GM23338 (cell line): Measurements from ENCODE around the gene TMUB2. TPM values are rescaled to one million over a fixed set of nuclear protein-coding genes. Genes with fewer than 3 reads are reported as not detected.

ENCODE experiments used
- ATAC-seq: fragments of 200-7000 bp; cut with Tn5 transposase; 3 replicates; pipeline ENCODE4 v1.9.1; 2020
- DNase-seq: peaks from one replicate; pipeline ENCODE4 v3.0.0-alpha.2; 2015; ENCODE audit warnings: low spot score
- H2AFZ ChIP-seq: fragments of 200-600 bp; sonication (generic); 2 replicates; pipeline ENCODE4 v1.8.0; 2016; ENCODE audit warnings: antibody characterized with exemption, mild to moderate bottlenecking, moderate library complexity
- H3F3A ChIP-seq: fragments of 200-600 bp; sonication (generic); replicated peaks from 2 replicates; pipeline ENCODE4 v1.8.0; 2017; ENCODE audit warnings: antibody characterized with exemption, mixed run types, low read depth
- H3K27ac ChIP-seq: fragments of 200-600 bp; sonication (generic); 2 replicates; pipeline ENCODE4 v1.6.1; 2016; ENCODE audit warnings: low read depth
- H3K27me3 ChIP-seq: fragments of 200-600 bp; sonication (generic); 2 replicates; pipeline ENCODE4 v1.8.0; 2016; ENCODE audit warnings: mild to moderate bottlenecking, mixed run types, moderate library complexity; ENCODE audit not compliant: insufficient read depth
- H3K36me3 ChIP-seq: fragments of 200-600 bp; sonication (generic); 2 replicates; pipeline ENCODE4 v1.8.0; 2016; ENCODE audit warnings: mild to moderate bottlenecking; ENCODE audit not compliant: insufficient read depth
- H3K4me1 ChIP-seq: fragments of 200-600 bp; sonication (generic); 2 replicates; pipeline ENCODE4 v1.8.0; 2016; ENCODE audit warnings: mild to moderate bottlenecking, moderate library complexity; ENCODE audit not compliant: insufficient read depth
- H3K4me2 ChIP-seq: fragments of 200-600 bp; sonication (generic); 2 replicates; pipeline ENCODE4 v1.7.1; 2017; ENCODE audit warnings: mixed run types
- H3K4me3 ChIP-seq: fragments of 200-600 bp; sonication (generic); 2 replicates; pipeline ENCODE4 v1.6.1; 2016; ENCODE audit warnings: mixed run types
- H3K79me2 ChIP-seq: fragments of 200-600 bp; sonication (generic); replicated peaks from 2 replicates; pipeline ENCODE4 v1.8.0; 2017; ENCODE audit warnings: mild to moderate bottlenecking; ENCODE audit not compliant: insufficient read depth
- H3K9me2 ChIP-seq: fragments of 200-600 bp; sonication (generic); 2 replicates; pipeline ENCODE4 v1.8.0; 2017; ENCODE audit not compliant: insufficient read depth
- H4K20me1 ChIP-seq: fragments of 200-600 bp; sonication (generic); replicated peaks from 2 replicates; pipeline ENCODE4 v1.8.0; 2017; ENCODE audit warnings: mild to moderate bottlenecking; ENCODE audit not compliant: insufficient read depth
- H3K27ac Mint-ChIP-seq: 2 replicates; pipeline ENCODE4 v1.8.0; 2020; ENCODE audit warnings: inconsistent platforms, mild to moderate bottlenecking, moderate library complexity, mixed read lengths
- H3K27me3 Mint-ChIP-seq: 3 replicates; pipeline ENCODE4 v1.8.0; 2022; ENCODE audit warnings: low read depth, mild to moderate bottlenecking, moderate library complexity, mixed read lengths, inconsistent platforms; ENCODE audit not compliant: insufficient read depth, poor library complexity
- H3K36me3 Mint-ChIP-seq: 3 replicates; pipeline ENCODE4 v1.8.0; 2021; ENCODE audit warnings: low read depth, mild to moderate bottlenecking, inconsistent platforms, moderate library complexity, mixed read lengths
- H3K4me1 Mint-ChIP-seq: 3 replicates; pipeline ENCODE4 v1.8.0; 2020; ENCODE audit warnings: mild to moderate bottlenecking, inconsistent platforms, mixed read lengths
- H3K4me3 Mint-ChIP-seq: 3 replicates; pipeline ENCODE4 v1.8.0; 2021; ENCODE audit warnings: moderate library complexity, mild to moderate bottlenecking, inconsistent platforms, mixed read lengths
- H3K9me3 Mint-ChIP-seq: 3 replicates; pipeline ENCODE4 v1.8.0; 2020; ENCODE audit warnings: moderate library complexity, mild to moderate bottlenecking, inconsistent platforms, mixed read lengths
- CREB1 ChIP-seq: fragments of 250-450 bp; sonication (Bioruptor Pico); IDR thresholded peaks from 2 replicates; pipeline ENCODE4 v1.5.0; 2020; ENCODE audit warnings: low read depth, mild to moderate bottlenecking, moderate library complexity
- CTCF ChIP-seq, 2 experiments: fragments of 200-600 bp in 1 of 2; sonication (generic) in 1 of 2; conservative IDR thresholded peaks; 2 replicates each; pipeline versions ENCODE4 v1.5.1 to v1.6.1; 2016 to 2017; ENCODE audit warnings: antibody characterized with exemption in 2 of 2, low read depth in 2 of 2, mild to moderate bottlenecking in 2 of 2, moderate library complexity in 1 of 2
- EZH2 ChIP-seq: fragments of 200-600 bp; sonication (generic); IDR thresholded peaks from one replicate; pipeline ENCODE4 v1.8.0; 2017; ENCODE audit warnings: antibody characterized with exemption, mild to moderate bottlenecking, low read depth; ENCODE audit not compliant: unreplicated experiment
- JUNB ChIP-seq: IDR thresholded peaks from one replicate; pipeline ENCODE4 v1.6.1; 2016; ENCODE audit warnings: antibody characterized with exemption; ENCODE audit not compliant: unreplicated experiment
- NANOG ChIP-seq: IDR thresholded peaks from 2 replicates; pipeline ENCODE4 v1.6.1; 2016; ENCODE audit warnings: antibody characterized with exemption, borderline replicate concordance
- POLR2AphosphoS5 ChIP-seq: IDR thresholded peaks from 2 replicates; pipeline ENCODE4 v1.6.1; 2016; ENCODE audit warnings: antibody characterized with exemption, low read depth
- ZNF114 ChIP-seq: fragments of 250-450 bp; sonication (Bioruptor Pico); IDR thresholded peaks from 2 replicates; pipeline ENCODE4 v1.5.0; 2020; ENCODE audit warnings: mild to moderate bottlenecking, moderate library complexity
- ZNF331 ChIP-seq: fragments of 250-450 bp; sonication (Bioruptor Pico); IDR thresholded peaks from 2 replicates; pipeline ENCODE4 v1.5.0; 2020; ENCODE audit warnings: low read depth, mild to moderate bottlenecking, moderate library complexity
- polyA plus RNA-seq: library from polyadenylated mRNA; unstranded; fragments of >200 nt; fragmentation: Nextera tagmentation; extraction: Ambion mirVana; gene quantifications from 2 replicates; pipeline ENCODE4 v1.2.1, GENCODE V29; 2016
- total RNA-seq: library from RNA; depleted of rRNA; stranded (reverse); fragments of >200 nt; shearing (Covaris generic); gene quantifications from 2 replicates; pipeline ENCODE4 v1.2.3, GENCODE V29; 2014
- TF ChIP-seq, protein P1 (sequence below): IDR thresholded peaks from 2 replicates; pipeline ENCODE4 v1.6.1; 2016; ENCODE audit warnings: antibody characterized with exemption
- TF ChIP-seq, protein P2 (sequence below): IDR thresholded peaks from one replicate; pipeline ENCODE4 v1.6.1; 2018; ENCODE audit warnings: antibody characterized with exemption; ENCODE audit not compliant: unreplicated experiment

TMUB2 gene
- total and polyA plus RNA-seq, 2 experiments from 2014 or later = 16.5 to 20.8 TPM

DNA sequence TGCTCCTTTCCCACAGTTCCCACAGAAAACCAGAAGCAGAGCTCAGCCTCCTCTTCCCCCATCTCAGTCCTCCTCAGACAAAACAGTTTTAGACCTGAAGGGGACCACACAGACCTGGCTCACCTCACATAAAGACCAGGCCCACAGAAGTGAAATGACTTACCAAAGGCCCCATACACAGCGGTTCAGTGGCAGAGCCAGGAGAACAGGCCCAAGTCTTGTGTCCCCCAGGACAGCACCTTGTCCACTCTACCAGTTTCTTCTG lies 27.4 kb downstream of the TMUB2 start (continued):
- TF ChIP-seq, protein P1, sequence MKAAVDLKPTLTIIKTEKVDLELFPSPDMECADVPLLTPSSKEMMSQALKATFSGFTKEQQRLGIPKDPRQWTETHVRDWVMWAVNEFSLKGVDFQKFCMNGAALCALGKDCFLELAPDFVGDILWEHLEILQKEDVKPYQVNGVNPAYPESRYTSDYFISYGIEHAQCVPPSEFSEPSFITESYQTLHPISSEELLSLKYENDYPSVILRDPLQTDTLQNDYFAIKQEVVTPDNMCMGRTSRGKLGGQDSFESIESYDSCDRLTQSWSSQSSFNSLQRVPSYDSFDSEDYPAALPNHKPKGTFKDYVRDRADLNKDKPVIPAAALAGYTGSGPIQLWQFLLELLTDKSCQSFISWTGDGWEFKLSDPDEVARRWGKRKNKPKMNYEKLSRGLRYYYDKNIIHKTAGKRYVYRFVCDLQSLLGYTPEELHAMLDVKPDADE = no peak
- TF ChIP-seq, protein P2, sequence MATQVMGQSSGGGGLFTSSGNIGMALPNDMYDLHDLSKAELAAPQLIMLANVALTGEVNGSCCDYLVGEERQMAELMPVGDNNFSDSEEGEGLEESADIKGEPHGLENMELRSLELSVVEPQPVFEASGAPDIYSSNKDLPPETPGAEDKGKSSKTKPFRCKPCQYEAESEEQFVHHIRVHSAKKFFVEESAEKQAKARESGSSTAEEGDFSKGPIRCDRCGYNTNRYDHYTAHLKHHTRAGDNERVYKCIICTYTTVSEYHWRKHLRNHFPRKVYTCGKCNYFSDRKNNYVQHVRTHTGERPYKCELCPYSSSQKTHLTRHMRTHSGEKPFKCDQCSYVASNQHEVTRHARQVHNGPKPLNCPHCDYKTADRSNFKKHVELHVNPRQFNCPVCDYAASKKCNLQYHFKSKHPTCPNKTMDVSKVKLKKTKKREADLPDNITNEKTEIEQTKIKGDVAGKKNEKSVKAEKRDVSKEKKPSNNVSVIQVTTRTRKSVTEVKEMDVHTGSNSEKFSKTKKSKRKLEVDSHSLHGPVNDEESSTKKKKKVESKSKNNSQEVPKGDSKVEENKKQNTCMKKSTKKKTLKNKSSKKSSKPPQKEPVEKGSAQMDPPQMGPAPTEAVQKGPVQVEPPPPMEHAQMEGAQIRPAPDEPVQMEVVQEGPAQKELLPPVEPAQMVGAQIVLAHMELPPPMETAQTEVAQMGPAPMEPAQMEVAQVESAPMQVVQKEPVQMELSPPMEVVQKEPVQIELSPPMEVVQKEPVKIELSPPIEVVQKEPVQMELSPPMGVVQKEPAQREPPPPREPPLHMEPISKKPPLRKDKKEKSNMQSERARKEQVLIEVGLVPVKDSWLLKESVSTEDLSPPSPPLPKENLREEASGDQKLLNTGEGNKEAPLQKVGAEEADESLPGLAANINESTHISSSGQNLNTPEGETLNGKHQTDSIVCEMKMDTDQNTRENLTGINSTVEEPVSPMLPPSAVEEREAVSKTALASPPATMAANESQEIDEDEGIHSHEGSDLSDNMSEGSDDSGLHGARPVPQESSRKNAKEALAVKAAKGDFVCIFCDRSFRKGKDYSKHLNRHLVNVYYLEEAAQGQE = no peak
- no peak for TF ChIP-seq ZNF114 (CRISPR knock-in tag)

DNA sequence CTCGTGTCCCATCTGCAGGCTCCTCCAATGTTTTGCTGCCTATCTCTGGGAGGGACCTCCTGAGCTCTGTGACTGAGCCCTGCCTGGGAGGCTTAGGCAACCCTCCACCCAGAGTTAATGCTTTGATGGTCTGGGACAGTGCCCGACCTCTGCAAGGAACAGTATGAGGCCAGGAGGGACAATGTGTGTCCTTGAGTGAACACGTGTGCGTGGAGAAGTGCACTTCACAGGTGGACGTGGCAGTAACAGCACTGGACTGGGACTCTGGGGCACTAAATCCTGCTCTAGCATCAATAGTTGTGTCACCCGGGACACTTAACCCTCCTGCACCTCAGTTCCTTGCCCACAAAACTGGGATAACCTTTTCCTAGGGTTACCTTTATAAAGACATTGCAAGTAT lies 28.1 kb downstream of the TMUB2 start:
- H3K4me3 Mint-ChIP-seq = no peak overlapping the region
- H3K27me3 Mint-ChIP-seq = peaks cover 23% of the 10 kb centered on the region
- peaks cover 69% of the 10 kb centered on the region for H3K36me3 Mint-ChIP-seq
- TF ChIP-seq CTCF (conservative IDR thresholded peaks at IDR 0.05; ENCODE audit: low read depth in 2 of 2) (no peak), POLR2AphosphoS5 (no peak), ZNF114 (CRISPR knock-in tag) (no peak), CREB1 (CRISPR knock-in tag) (no peak), EZH2 (no peak), NANOG (no peak), ZNF331 (CRISPR knock-in tag) (no peak), JUNB (no peak)
- TF ChIP-seq, protein P2 = no peak

More for the DNA sequence above, 28.1 kb downstream of the TMUB2 start:
- no peaks in the 10 kb centered on the region for H3K27me3 ChIP-seq
- DNase-seq = no peak
- peaks cover 9% of the 10 kb centered on the region; the same call in 1 of the 2 replicates for H3K4me1 ChIP-seq
- H3K4me3 ChIP-seq = no peak overlapping the region
- peaks cover 2% of the 10 kb centered on the region for H4K20me1 ChIP-seq
- H3K9me2 ChIP-seq = no peaks in the 10 kb centered on the region
- Mint-ChIP-seq H3K4me1 (peaks cover 23% of the 10 kb centered on the region), H3K27ac (no peak overlapping the region), H3K9me3 (no peaks in the 10 kb centered on the region)
- H3K4me2 ChIP-seq = no peak overlapping the region
- H3K27ac ChIP-seq = no peak overlapping the region
- H3K36me3 ChIP-seq = peaks cover 15% of the 10 kb centered on the region
- no peak for ATAC-seq
- H2AFZ ChIP-seq = no peak overlapping the region
- peaks cover 24% of the 10 kb centered on the region; the same call in 1 of the 2 replicates for H3F3A ChIP-seq
- peaks cover 18% of the 10 kb centered on the region for H3K79me2 ChIP-seq
